Cardiac septum (tissue), 1 donor: ENCODE measurements around the gene ZFYVE28. TPM values are rescaled to one million over a fixed set of nuclear protein-coding genes. Genes with fewer than 3 reads are reported as not detected.
"Not testable (repeated sequence)": the region's sequence is repeated elsewhere in the genome, so short reads cannot be mapped to it uniquely, and the experiment has no call there.

Experiments used
- DNase-seq: peaks from one replicate; pipeline ENCODE4 v3.0.0-alpha.2; 2020; ENCODE audit warnings: low spot score
- intact Hi-C: fragments of 100-400 bp; cut with DNase I; formaldehyde crosslinking; loops from one replicate; pipeline ENCODE4 v1.14.0; 2022
- total RNA-seq: library from RNA; stranded (reverse); fragmentation: NEBNext Ultra II Directional; extraction: Animal tissue kit (Norgen Biotek cat#: 25700); gene quantifications from one replicate; pipeline ENCODE4 v1.2.1, GENCODE V29; 2021
- donor health status: DM: no; HTN: no; CAD: no.

Gene ZFYVE28
- total RNA-seq, 1 donor from 2014 or later, result 4.4 TPM

- intact Hi-C loops, result no loop called here
- no peak for DNase-seq
Measured at GRCh38 chr4:2432991-2433530, 14.6 kb upstream of the ZFYVE28 start.

GRCh38 chr4:2432004-2432403, 13.6 kb upstream of the ZFYVE28 start:
- intact Hi-C loops, result no loop called here
- no peak for DNase-seq

- intact Hi-C loops, DNase-seq: not testable (repeated sequence)
Measured at GRCh38 chr4:2429945-2430757, 11.7 kb upstream of the ZFYVE28 start.

- intact Hi-C loops, result no loop called here
- no peak for DNase-seq
Measured at GRCh38 chr4:2428496-2429213, 10.2 kb upstream of the ZFYVE28 start.

- DNase-seq, result no peak
- intact Hi-C loops, result no loop called here
Measured at GRCh38 chr4:2427383-2428334, 9.2 kb upstream of the ZFYVE28 start.

GRCh38 chr4:2426711-2427275, 8.3 kb upstream of the ZFYVE28 start:
- intact Hi-C loops, result no loop called here
- DNase-seq, result no peak

- no peak for DNase-seq
- intact Hi-C loops, result no loop called here
Measured at GRCh38 chr4:2426069-2426397, 7.6 kb upstream of the ZFYVE28 start.

GRCh38 chr4:2425386-2426068, 7.1 kb upstream of the ZFYVE28 start:
- no peak for DNase-seq
- intact Hi-C loops, result no loop called here

GRCh38 chr4:2424581-2424980, 6.1 kb upstream of the ZFYVE28 start:
- intact Hi-C loops, result no loop called here
- DNase-seq, result no peak

GRCh38 chr4:2423695-2424094, 5.2 kb upstream of the ZFYVE28 start:
- intact Hi-C loops, result no loop called here
- DNase-seq, result no peak

GRCh38 chr4:2423066-2423465, 4.6 kb upstream of the ZFYVE28 start:
- DNase-seq, result no peak
- intact Hi-C loops, result no loop called here

- intact Hi-C loops, result no loop called here
- no peak for DNase-seq
Measured at GRCh38 chr4:2421928-2422327, 3.5 kb upstream of the ZFYVE28 start.

GRCh38 chr4:2419814-2420213, 1.4 kb upstream of the ZFYVE28 start:
- intact Hi-C loops, result loop anchor here (2.0 to 5.0 kb wide), 3 partner anchors 117 to 542 kb away; partner anchors contain the start of genes FAM193A, GRK4, HAUS3 and NOP14
- DNase-seq, result no peak

- DNase-seq, result peak; percentile 98
- intact Hi-C loops, result loop anchor here (2.0 to 5.0 kb wide), 3 partner anchors 118 to 543 kb away; partner anchors contain the start of genes FAM193A, GRK4, HAUS3 and NOP14
Measured at GRCh38 chr4:2418650-2419571, 466 bp upstream of the ZFYVE28 start, which contains the start of gene CFAP99. TSS of gene CFAP99 (plus strand) at chr4:2418955.

GRCh38 chr4:2417226-2417764, 1.1 kb downstream of the ZFYVE28 start:
- intact Hi-C loops, result loop anchor here (5.0 kb wide), 2 partner anchors 120 to 545 kb away; partner anchors contain the start of genes FAM193A, GRK4 and NOP14
- no peak for DNase-seq

GRCh38 chr4:2416564-2417225, 1.8 kb downstream of the ZFYVE28 start:
- no peak for DNase-seq

More at GRCh38 chr4:2416564-2417225, 1.8 kb downstream of the ZFYVE28 start:
- intact Hi-C loops, result loop anchor here (5.0 kb wide), 2 partner anchors 121 to 546 kb away; partner anchors contain the start of genes FAM193A, GRK4 and NOP14
